Stomach (tissue), 9 donors: ENCODE data around the gene SPINK1. TPM values are rescaled to one million over a fixed set of nuclear protein-coding genes. Genes with fewer than 3 reads are reported as not detected.
"Not testable (repeated sequence)": the region's sequence is repeated elsewhere in the genome, so short reads cannot be mapped to it uniquely, and the experiment has no call there.

Experiments
- DNase-seq, 2 donors: peaks; one replicate each; pipeline versions ENCODE4 v3.0.0 to v3.0.0-alpha.2; 2013 to 2019
- H3K27ac ChIP-seq, 5 donors: fragments of 200-600 bp in 4 of 5; sonication (generic) in 4 of 5; one replicate each; pipeline ENCODE4 v1.5.1; 2013 to 2019; ENCODE audit warnings: mild to moderate bottlenecking in 1 of 5, moderate library complexity in 1 of 5
- H3K27me3 ChIP-seq, 3 donors: fragments of 200-600 bp; sonication (generic); one replicate each; pipeline ENCODE4 v1.5.1; 2017 to 2019; ENCODE audit warnings: mixed run types in 1 of 3
- H3K36me3 ChIP-seq, 4 donors: fragments of 200-600 bp; sonication (generic); 1 replicate in 3 of 4; 2 replicates in 1 of 4; pipeline ENCODE4 v1.5.1; 2016 to 2019
- H3K4me1 ChIP-seq, 4 donors: fragments of 200-600 bp; sonication (generic); one replicate each; pipeline ENCODE4 v1.5.1; 2016 to 2019
- H3K4me3 ChIP-seq, 4 donors: fragments of 200-600 bp; sonication (generic) in 3 of 4; one replicate each; pipeline ENCODE4 v1.5.1; 2016 to 2019; ENCODE audit warnings: mild to moderate bottlenecking in 1 of 4
- H3K9me3 ChIP-seq, 4 donors: fragments of 200-600 bp; sonication (generic); one replicate each; pipeline ENCODE4 v1.5.1; 2016 to 2019
- CTCF ChIP-seq, 7 experiments: fragments of 450-650 bp in 4 of 7; fragments of 200-600 bp in 3 of 7; sonication (generic) in 3 of 7; IDR thresholded peaks; one replicate each; pipeline ENCODE4 v1.5.1; 2016 to 2019; ENCODE audit warnings: antibody characterized with exemption in 7 of 7, control low read depth in 2 of 7, mild to moderate bottlenecking in 1 of 7
- EP300 ChIP-seq: sonication (generic); formaldehyde crosslinking; IDR thresholded peaks from one replicate; pipeline ENCODE4 v1.6.1; 2017; ENCODE audit warnings: antibody characterized with exemption
- POLR2A ChIP-seq, 4 donors: fragments of 450-650 bp; IDR thresholded peaks; one replicate each; pipeline ENCODE4 v1.6.1; 2016; ENCODE audit warnings: antibody characterized with exemption in 4 of 4, control low read depth in 2 of 4, mild to moderate bottlenecking in 1 of 4, moderate library complexity in 1 of 4
- POLR2AphosphoS5 ChIP-seq, 3 donors: sonication (generic); formaldehyde crosslinking; IDR thresholded peaks; one replicate each; pipeline ENCODE4 v1.6.1; 2016; ENCODE audit warnings: antibody characterized with exemption in 3 of 3
- WGBS, 5 donors: extraction: QIAGEN DNeasy Blood & Tissue Kit in 3 of 5; methylation state at CpG; one replicate each; pipeline versions ENCODE4 v1.1.5 to v1.1.7; 2013 to 2018; 5-methylcytosine and 5-hydroxymethylcytosine counted together
- intact Hi-C: fragments of 100-400 bp; cut with DNase I; formaldehyde crosslinking; loops from one replicate; pipeline ENCODE4 v1.15.1; 2023; ENCODE audit warnings: low total_unique reads
- polyA plus RNA-seq, 3 donors: library from polyadenylated mRNA; stranded (reverse); fragments of 200-250 nt; gene quantifications; one replicate each; pipeline ENCODE4 v1.2.3, GENCODE V29; 2013
- total RNA-seq, 5 donors: library from RNA; depleted of rRNA; stranded (reverse); fragments of >200 nt; gene quantifications; one replicate each; pipeline versions ENCODE4 v1.1.0 to v1.2.3, GENCODE V29; 2014 to 2016
- donor health status: healthy with polysubstance abuse.
- donor health status: Bipolar disorder and iron deficiency.
- donor health status: healthy.

SPINK1 gene
- total and polyA plus RNA-seq, 8 donors, result 2.6 to 6,952 (median 1,809) TPM

GRCh38 chr5:147826361-147826760 is 5.1 kb downstream of the SPINK1 start:
- intact Hi-C loops, result loop anchor here (10.0 kb wide), 1 partner anchor 202 kb away; no protein-coding TSS in a partner anchor
- DNase-seq, result peak in 1 of 2 donors; percentile 59

DNA sequence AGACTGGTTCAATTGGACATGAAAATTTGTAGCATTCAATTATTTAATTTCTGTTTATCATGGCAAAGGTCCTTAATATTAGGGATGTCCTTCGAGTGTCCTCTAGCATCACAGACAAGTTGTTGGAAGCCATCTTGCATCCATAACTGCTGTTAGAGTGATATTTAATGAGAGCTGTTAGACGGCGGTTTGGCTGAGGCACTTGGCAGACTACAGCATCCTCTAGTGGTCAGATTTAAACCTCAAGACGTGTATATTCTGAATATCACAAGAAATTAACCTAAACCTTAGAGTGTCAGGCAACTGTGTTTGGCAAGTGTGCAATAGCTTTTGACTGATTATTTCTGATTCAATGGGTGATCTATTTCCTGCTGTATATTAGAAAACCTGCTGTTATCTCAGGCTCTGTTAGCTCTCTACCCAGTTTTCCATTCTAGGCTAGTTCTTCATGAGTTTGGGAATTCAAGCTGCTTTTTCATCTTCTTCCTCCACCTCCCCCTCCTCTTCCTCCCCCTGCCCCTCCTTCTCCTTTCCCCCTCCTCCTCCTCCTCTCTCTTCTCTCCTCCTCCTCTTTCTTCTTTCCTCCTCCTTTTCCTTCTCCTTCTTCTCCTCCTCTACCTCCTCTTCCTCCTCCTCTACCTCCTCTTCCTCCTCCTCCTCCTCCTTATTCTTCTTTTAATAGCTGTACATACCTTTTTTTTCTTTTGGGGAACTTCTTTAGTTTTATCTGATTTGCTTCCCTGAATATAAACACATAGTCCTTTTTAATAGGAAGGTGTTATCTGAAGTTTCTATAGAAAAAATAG is 8.6 kb downstream of the SPINK1 start:
- peak; percentile 53 to 88 for DNase-seq

More at GRCh38 chr5:147826361-147826760, 5.1 kb downstream of the SPINK1 start:
- H3K4me3 ChIP-seq, result peak overlapping the region in 3 of 4 donors; percentile 10 to 55 (median 37)
- no peaks in the 10 kb centered on the region for H3K9me3 ChIP-seq
- TF ChIP-seq POLR2A (IDR thresholded peaks at IDR 0.05) (no peak), CTCF (IDR thresholded peaks at IDR 0.05) (no peak), EP300 (no peak), POLR2AphosphoS5 (IDR thresholded peaks at IDR 0.05) (no peak)
- H3K27ac ChIP-seq, result peak overlapping the region in 4 of 5 donors; percentile 3 to 77 (median 46)
- peaks cover 0 to 34% (median 12%) of the 10 kb centered on the region in 4 donors for H3K4me1 ChIP-seq
- H3K36me3 ChIP-seq, result peaks cover 0 to 24% (median 0%) of the 10 kb centered on the region in 4 donors
- WGBS, 5 donors, result 9 to 54% (median 35%) methylated on average over 2 of the region's 2 CpGs
- H3K27me3 ChIP-seq, result no peaks in the 10 kb centered on the region

GRCh38 chr5:147822222-147822621 is 9.2 kb downstream of the SPINK1 start:
- not testable (repeated sequence) for DNase-seq, H3K4me3 ChIP-seq, H3K9me3 ChIP-seq, H3K27me3 ChIP-seq, H3K27ac ChIP-seq
- peaks cover 0 to 23% (median 0%) of the 10 kb centered on the region in 4 donors for H3K36me3 ChIP-seq
- H3K4me1 ChIP-seq, result peaks cover 0 to 34% (median 12%) of the 10 kb centered on the region in 4 donors
- 78 to 91% (median 87%) methylated on average over 3 of the region's 3 CpGs for WGBS, 5 donors
- intact Hi-C loops, result loop anchor here (10.0 kb wide), 1 partner anchor 197 kb away; no protein-coding TSS in a partner anchor

More for the DNA sequence above, 8.6 kb downstream of the SPINK1 start:
- peak overlapping the region in 3 of 5 donors; percentile 31 to 53 (median 37) for H3K27ac ChIP-seq
- peaks cover 0 to 34% (median 12%) of the 10 kb centered on the region in 4 donors for H3K4me1 ChIP-seq
- H3K36me3 ChIP-seq, result peaks cover 0 to 24% (median 0%) of the 10 kb centered on the region in 4 donors
- no peak overlapping the region for H3K4me3 ChIP-seq
- intact Hi-C loops, result loop anchor here (10.0 kb wide), 1 partner anchor 198 kb away; no protein-coding TSS in a partner anchor
- no peaks in the 10 kb centered on the region for H3K27me3 ChIP-seq
- peak in 1 of 3 donors; percentile 13 for TF ChIP-seq POLR2AphosphoS5 (IDR thresholded peaks at IDR 0.05)
- TF ChIP-seq POLR2A (IDR thresholded peaks at IDR 0.05), result no peak
- TF ChIP-seq EP300, result no peak
- TF ChIP-seq CTCF (IDR thresholded peaks at IDR 0.05), result peak in 5 of 7 experiments; percentile 61 to 92 (median 78)
- H3K9me3 ChIP-seq, result no peaks in the 10 kb centered on the region
- 4 to 14% (median 8%) methylated on average over 4 of the region's 4 CpGs for WGBS, 5 donors

DNA sequence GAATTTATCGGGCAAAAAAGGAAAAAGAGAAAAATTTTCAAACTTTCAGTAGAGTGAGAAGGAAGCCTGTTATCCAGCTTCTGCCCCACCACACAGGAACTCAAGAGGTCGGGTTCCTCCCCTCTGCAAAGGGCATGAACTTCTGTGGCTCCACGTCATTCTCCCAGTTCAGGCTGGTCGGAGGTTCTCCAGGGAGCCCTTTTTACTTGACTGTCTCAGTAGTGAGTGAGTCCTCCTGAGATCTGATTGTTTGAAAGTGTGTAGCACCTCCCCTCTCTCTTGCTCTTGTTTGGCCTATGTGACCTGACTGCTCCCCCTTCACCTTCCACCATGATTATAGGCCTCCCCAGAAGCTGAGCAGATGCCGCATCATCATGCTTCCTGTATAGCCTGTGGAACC is 9.7 kb downstream of the SPINK1 start:
- intact Hi-C loops, result loop anchor here (10.0 kb wide), 1 partner anchor 197 kb away; no protein-coding TSS in a partner anchor
- 82 to 91% (median 83%) methylated on average over 5 of the region's 5 CpGs for WGBS, 5 donors

More for the DNA sequence above, 9.7 kb downstream of the SPINK1 start:
- Histone ChIP-seq H3K36me3 (peaks cover 0 to 20% (median 0%) of the 10 kb centered on the region in 4 donors), H3K27me3 (no peaks in the 10 kb centered on the region), H3K4me1 (peaks cover 0 to 34% (median 12%) of the 10 kb centered on the region in 4 donors), H3K4me3 (no peak overlapping the region), H3K9me3 (no peaks in the 10 kb centered on the region), H3K27ac (no peak overlapping the region)
- no peak for TF ChIP-seq POLR2A (IDR thresholded peaks at IDR 0.05)
- no peak for TF ChIP-seq CTCF (IDR thresholded peaks at IDR 0.05)
- no peak for TF ChIP-seq EP300
- no peak for TF ChIP-seq POLR2AphosphoS5 (IDR thresholded peaks at IDR 0.05)
- peak in 1 of 2 donors; percentile 34 for DNase-seq
